Measurements from ENCODE around the gene RPS4Y1. TPM values are rescaled to one million over a fixed set of nuclear protein-coding genes. Genes with fewer than 3 reads are reported as not detected.

Gene RPS4Y1
- total and polyA plus RNA-seq, 5 donors: 187 to 210 (median 192) TPM; not detected in 2

- intact Hi-C loops (cut with DNase I): no loop called here
- H3K9me3 ChIP-seq (ENCODE audit: control insufficient read depth, low read length): no peaks in the 10 kb centered on the region
- H3K27me3 ChIP-seq (ENCODE audit: control insufficient read depth, insufficient read depth): no peaks in the 10 kb centered on the region
- ATAC-seq: no peak
- no peak overlapping the region for H3K27ac ChIP-seq (ENCODE audit: low read length)
- WGBS: 45% methylated on average over 1 of the region's 1 CpG
- no peak for DNase-seq
- no peaks in the 10 kb centered on the region for H3K4me1 ChIP-seq (ENCODE audit: control insufficient read depth, insufficient read depth, low read length)
- no peak overlapping the region for H3K4me3 ChIP-seq (ENCODE audit: low read length)
Observed at GRCh38 chrY:2874211-2874610, 32.8 kb downstream of the RPS4Y1 start.

DNA sequence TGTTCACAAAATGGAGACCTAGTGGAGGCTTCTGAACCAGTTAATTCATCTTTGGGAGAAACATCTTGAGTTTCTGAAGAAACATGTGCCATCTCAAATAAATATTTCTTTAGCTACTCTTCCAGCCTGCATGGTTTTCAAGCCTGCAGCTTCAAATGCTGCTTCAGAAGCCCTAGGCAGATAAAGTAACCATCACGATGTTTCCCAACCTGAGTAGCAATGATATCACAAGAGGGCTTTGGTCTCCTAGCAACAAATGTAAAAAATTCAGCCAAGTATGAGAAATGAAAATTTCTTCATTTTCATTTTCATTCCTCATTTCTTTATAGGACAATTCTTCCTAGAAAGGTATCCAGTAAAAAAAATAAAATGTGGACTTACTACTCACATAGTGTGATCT lies 42.2 kb downstream of the RPS4Y1 start:
- Histone ChIP-seq H3K9me3 (ENCODE audit: control insufficient read depth, low read length) (no peaks in the 10 kb centered on the region), H3K4me3 (ENCODE audit: low read length) (no peak overlapping the region), H3K4me1 (ENCODE audit: control insufficient read depth, insufficient read depth, low read length) (no peaks in the 10 kb centered on the region), H3K27me3 (ENCODE audit: control insufficient read depth, insufficient read depth) (no peaks in the 10 kb centered on the region), H3K27ac (ENCODE audit: low read length) (no peak overlapping the region)
- WGBS: 23% methylated on average over 1 of the region's 1 CpG
- intact Hi-C loops (cut with DNase I): no loop called here
- DNase-seq (no peak), ATAC-seq (no peak)

DNA sequence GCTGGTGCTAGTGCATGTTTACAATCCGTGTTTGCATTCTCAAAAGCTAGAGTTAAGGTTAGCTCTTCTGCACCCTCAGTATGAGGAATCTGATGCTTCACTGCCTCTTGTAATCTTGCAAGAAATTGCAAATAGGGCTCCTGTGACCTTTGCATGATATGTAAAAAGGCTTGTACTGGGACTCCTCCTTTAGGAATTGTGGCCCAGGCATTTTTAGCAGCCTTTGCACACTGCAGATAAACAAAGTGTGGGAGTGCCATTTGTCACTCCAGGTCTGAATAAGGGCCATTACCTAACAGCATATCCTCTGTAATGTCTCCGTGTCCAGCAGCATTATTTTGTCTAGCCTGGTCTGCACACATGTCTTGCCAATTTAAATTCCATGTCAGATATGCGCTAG lies 44.5 kb downstream of the RPS4Y1 start:
- intact Hi-C loops (cut with DNase I): no loop called here
- ATAC-seq: no peak
- Histone ChIP-seq H3K27me3 (ENCODE audit: control insufficient read depth, insufficient read depth) (no peaks in the 10 kb centered on the region), H3K27ac (ENCODE audit: low read length) (no peak overlapping the region), H3K9me3 (ENCODE audit: control insufficient read depth, low read length) (no peaks in the 10 kb centered on the region), H3K4me1 (ENCODE audit: control insufficient read depth, insufficient read depth, low read length) (no peaks in the 10 kb centered on the region), H3K4me3 (ENCODE audit: low read length) (no peak overlapping the region)
- WGBS: 46% methylated on average over 3 of the region's 3 CpGs
- no peak for DNase-seq

GRCh38 chrY:2887386-2887785 lies 46.0 kb downstream of the RPS4Y1 start:
- WGBS: 34% methylated on average over 5 of the region's 5 CpGs
- H3K4me3 ChIP-seq (ENCODE audit: low read length): no peak overlapping the region
- no peaks in the 10 kb centered on the region for H3K27me3 ChIP-seq (ENCODE audit: control insufficient read depth, insufficient read depth)
- DNase-seq (no peak), ATAC-seq (no peak)
- intact Hi-C loops (cut with DNase I): no loop called here
- H3K4me1 ChIP-seq (ENCODE audit: control insufficient read depth, insufficient read depth, low read length): no peaks in the 10 kb centered on the region
- H3K9me3 ChIP-seq (ENCODE audit: control insufficient read depth, low read length): no peaks in the 10 kb centered on the region
- no peak overlapping the region for H3K27ac ChIP-seq (ENCODE audit: low read length)

GRCh38 chrY:2887955-2888354 lies 46.6 kb downstream of the RPS4Y1 start:
- intact Hi-C loops (cut with DNase I): no loop called here
- no peaks in the 10 kb centered on the region for H3K27me3 ChIP-seq (ENCODE audit: control insufficient read depth, insufficient read depth)
- no peak for ATAC-seq
- 76% methylated on average over 3 of the region's 3 CpGs for WGBS
- H3K9me3 ChIP-seq (ENCODE audit: control insufficient read depth, low read length): no peaks in the 10 kb centered on the region
- no peak overlapping the region for H3K27ac ChIP-seq (ENCODE audit: low read length)
- no peaks in the 10 kb centered on the region for H3K4me1 ChIP-seq (ENCODE audit: control insufficient read depth, insufficient read depth, low read length)
- H3K4me3 ChIP-seq (ENCODE audit: low read length): no peak overlapping the region
- no peak for DNase-seq

DNA sequence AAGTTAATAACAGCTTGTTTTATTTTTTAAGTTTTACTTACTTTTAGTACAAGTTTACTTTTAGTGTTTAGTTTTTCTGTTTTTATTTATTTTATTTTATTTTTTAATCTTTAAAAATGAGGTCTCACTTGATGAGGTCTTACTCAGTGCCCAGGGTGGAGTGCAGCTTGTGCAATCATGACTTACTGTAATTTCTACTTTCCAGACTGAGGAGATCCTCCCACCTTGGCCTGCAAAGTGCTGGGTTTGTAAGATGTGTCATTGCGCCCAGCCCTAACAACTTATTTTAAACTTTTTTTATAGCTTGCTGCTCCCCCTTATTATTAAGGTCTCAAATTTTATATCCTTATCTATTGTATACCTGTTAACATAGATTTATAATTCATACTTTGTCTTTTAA lies 52.1 kb downstream of the RPS4Y1 start:
- Histone ChIP-seq H3K27me3 (ENCODE audit: control insufficient read depth, insufficient read depth) (no peaks in the 10 kb centered on the region), H3K9me3 (ENCODE audit: control insufficient read depth, low read length) (no peaks in the 10 kb centered on the region), H3K4me3 (ENCODE audit: low read length) (no peak overlapping the region), H3K27ac (ENCODE audit: low read length) (no peak overlapping the region), H3K4me1 (ENCODE audit: control insufficient read depth, insufficient read depth, low read length) (no peaks in the 10 kb centered on the region)
- intact Hi-C loops (cut with DNase I): no loop called here
- ATAC-seq: no peak
- no peak for DNase-seq
- 86% methylated on average over 1 of the region's 1 CpG for WGBS

- H3K27ac ChIP-seq (ENCODE audit: low read length): no peak overlapping the region
- WGBS: 82% methylated on average over 2 of the region's 2 CpGs
- intact Hi-C loops (cut with DNase I): no loop called here
Observed at GRCh38 chrY:2896050-2896449, 54.6 kb downstream of the RPS4Y1 start.

DNA sequence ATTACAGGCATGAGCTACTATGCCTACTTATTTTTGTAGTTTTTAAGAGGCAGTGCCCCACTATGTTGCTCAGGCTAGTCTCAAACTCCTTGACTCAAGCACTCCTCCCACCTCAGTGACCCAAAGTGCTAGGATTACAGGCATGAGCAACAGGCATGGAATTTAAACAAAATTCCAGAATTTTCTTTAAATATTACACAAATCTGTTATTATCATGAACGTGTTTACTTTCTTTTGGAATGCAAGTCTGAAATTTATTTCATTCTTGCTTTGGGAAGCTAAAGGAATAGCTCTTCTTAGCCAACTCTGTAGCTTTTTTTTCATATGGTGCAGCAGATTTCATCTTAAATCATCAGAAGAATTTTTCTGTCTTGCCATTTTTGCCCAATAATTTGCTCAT lies 66.0 kb downstream of the RPS4Y1 start:
- H3K27me3 ChIP-seq (ENCODE audit: control insufficient read depth, insufficient read depth): no peaks in the 10 kb centered on the region
- 56% methylated on average over 1 of the region's 1 CpG for WGBS
- no peak for DNase-seq
- no peaks in the 10 kb centered on the region for H3K4me1 ChIP-seq (ENCODE audit: control insufficient read depth, insufficient read depth, low read length)
- no peaks in the 10 kb centered on the region for H3K9me3 ChIP-seq (ENCODE audit: control insufficient read depth, low read length)
- no peak for ATAC-seq
- no peak overlapping the region for H3K27ac ChIP-seq (ENCODE audit: low read length)
- intact Hi-C loops (cut with DNase I): no loop called here
- no peak overlapping the region for H3K4me3 ChIP-seq (ENCODE audit: low read length)

More at GRCh38 chrY:2896050-2896449, 54.6 kb downstream of the RPS4Y1 start:
- Histone ChIP-seq H3K27me3 (ENCODE audit: control insufficient read depth, insufficient read depth) (no peaks in the 10 kb centered on the region), H3K9me3 (ENCODE audit: control insufficient read depth, low read length) (no peaks in the 10 kb centered on the region), H3K4me1 (ENCODE audit: control insufficient read depth, insufficient read depth, low read length) (no peaks in the 10 kb centered on the region), H3K4me3 (ENCODE audit: low read length) (no peak overlapping the region)
- DNase-seq (no peak), ATAC-seq (no peak)

DNA sequence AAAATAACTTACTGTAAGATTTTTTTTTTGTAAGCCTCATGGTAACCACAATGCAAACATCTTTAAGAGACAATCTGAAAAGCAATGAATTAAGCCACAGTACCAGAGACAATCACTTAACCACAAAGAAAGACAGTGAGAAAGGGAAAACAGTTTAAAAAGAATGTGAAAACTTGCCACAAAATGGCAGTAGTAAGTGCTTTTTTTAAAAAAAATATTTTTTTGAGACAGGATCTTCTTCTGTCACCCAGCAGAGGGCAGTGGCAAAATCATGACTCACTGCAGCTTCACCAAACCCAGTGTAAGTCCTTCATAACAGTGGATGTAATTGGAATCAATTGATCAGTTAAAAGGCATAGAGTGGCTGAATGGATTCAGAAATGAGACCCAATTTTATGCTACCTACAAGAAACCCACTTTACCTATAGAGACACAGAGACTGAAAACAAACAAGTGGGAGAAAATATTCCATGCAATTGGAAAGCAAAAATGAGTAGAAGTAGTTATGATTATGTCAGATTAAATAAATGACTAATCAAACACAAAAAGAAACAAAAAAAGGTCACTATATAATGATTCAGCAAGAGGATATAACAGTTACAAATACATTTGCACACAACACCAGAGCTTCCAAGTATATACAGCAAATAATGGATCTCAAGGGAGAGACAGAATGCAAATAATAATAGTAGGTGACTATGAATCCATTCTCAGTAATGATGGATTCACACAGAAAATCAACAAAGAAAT lies 71.8 kb downstream of the RPS4Y1 start:
- no peak for ATAC-seq
- H3K4me3 ChIP-seq (ENCODE audit: low read length): no peak overlapping the region
- no peak overlapping the region for H3K27ac ChIP-seq (ENCODE audit: low read length)
- intact Hi-C loops (cut with DNase I): no loop called here
- H3K4me1 ChIP-seq (ENCODE audit: control insufficient read depth, insufficient read depth, low read length): no peaks in the 10 kb centered on the region
- DNase-seq: no peak
- H3K9me3 ChIP-seq (ENCODE audit: control insufficient read depth, low read length): no peaks in the 10 kb centered on the region
- H3K27me3 ChIP-seq (ENCODE audit: control insufficient read depth, insufficient read depth): no peaks in the 10 kb centered on the region

Other genes starting within 250 kb of the RPS4Y1 start
- not detected for gene SRY, start 53.9 kb upstream of the RPS4Y1 start, total RNA-seq
- gene SRY, start 53.9 kb upstream of the RPS4Y1 start, polyA plus RNA-seq: not detected
- gene ZFY, start 93.8 kb downstream of the RPS4Y1 start, total RNA-seq: 10 to 100 TPM in 2 of 4 donors, not detected in 2; 16.7 to 17.2 TPM
- gene ZFY, start 93.8 kb downstream of the RPS4Y1 start, polyA plus RNA-seq: 3.3 TPM